ENCODE results near the gene NAT14. TPM values are rescaled to one million over a fixed set of nuclear protein-coding genes. Genes with fewer than 3 reads are reported as not detected.
A peak's percentile ranks its signal among the peaks of the same experiment; 100 is the strongest.

The NAT14 gene
- total RNA-seq, 1 donor from 2014 or later = 58.2 TPM

GRCh38 chr19:55483706-55484592 is 1.0 kb upstream of the NAT14 start:
- H3K27ac Mint-ChIP-seq (ENCODE audit: unreplicated experiment) = peak overlapping the region; percentile 27
- DNase-seq (ENCODE audit: extremely low spot score, unreplicated experiment) = no peak

GRCh38 chr19:55485439-55486011 is 537 bp downstream of the NAT14 start:
- DNase-seq (ENCODE audit: extremely low spot score, unreplicated experiment) = no peak
- Mint-ChIP-seq H3K9me3 (ENCODE audit: unreplicated experiment) (no peaks in the 10 kb centered on the region), H3K4me3 (ENCODE audit: unreplicated experiment) (peak overlapping the region; percentile 75), H3K36me3 (ENCODE audit: unreplicated experiment) (no peaks in the 10 kb centered on the region), H3K4me1 (ENCODE audit: unreplicated experiment) (peaks cover 31% of the 10 kb centered on the region), H3K27me3 (ENCODE audit: unreplicated experiment) (no peaks in the 10 kb centered on the region), H3K27ac (ENCODE audit: unreplicated experiment) (peak overlapping the region; percentile 82)
- TF ChIP-seq CTCF (IDR thresholded peaks at IDR 0.05) = no peak

More at GRCh38 chr19:55483706-55484592, 1.0 kb upstream of the NAT14 start:
- Mint-ChIP-seq H3K9me3 (ENCODE audit: unreplicated experiment) (no peaks in the 10 kb centered on the region), H3K36me3 (ENCODE audit: unreplicated experiment) (no peaks in the 10 kb centered on the region), H3K4me3 (ENCODE audit: unreplicated experiment) (peak overlapping the region; percentile 75), H3K4me1 (ENCODE audit: unreplicated experiment) (peaks cover 38% of the 10 kb centered on the region), H3K27me3 (ENCODE audit: unreplicated experiment) (no peaks in the 10 kb centered on the region)
- no peak for TF ChIP-seq CTCF (IDR thresholded peaks at IDR 0.05)

GRCh38 chr19:55486043-55486970 is 1.3 kb downstream of the NAT14 start:
- DNase-seq (ENCODE audit: extremely low spot score, unreplicated experiment) = no peak
- H3K27ac Mint-ChIP-seq (ENCODE audit: unreplicated experiment) = peak overlapping the region; percentile 99

DNA sequence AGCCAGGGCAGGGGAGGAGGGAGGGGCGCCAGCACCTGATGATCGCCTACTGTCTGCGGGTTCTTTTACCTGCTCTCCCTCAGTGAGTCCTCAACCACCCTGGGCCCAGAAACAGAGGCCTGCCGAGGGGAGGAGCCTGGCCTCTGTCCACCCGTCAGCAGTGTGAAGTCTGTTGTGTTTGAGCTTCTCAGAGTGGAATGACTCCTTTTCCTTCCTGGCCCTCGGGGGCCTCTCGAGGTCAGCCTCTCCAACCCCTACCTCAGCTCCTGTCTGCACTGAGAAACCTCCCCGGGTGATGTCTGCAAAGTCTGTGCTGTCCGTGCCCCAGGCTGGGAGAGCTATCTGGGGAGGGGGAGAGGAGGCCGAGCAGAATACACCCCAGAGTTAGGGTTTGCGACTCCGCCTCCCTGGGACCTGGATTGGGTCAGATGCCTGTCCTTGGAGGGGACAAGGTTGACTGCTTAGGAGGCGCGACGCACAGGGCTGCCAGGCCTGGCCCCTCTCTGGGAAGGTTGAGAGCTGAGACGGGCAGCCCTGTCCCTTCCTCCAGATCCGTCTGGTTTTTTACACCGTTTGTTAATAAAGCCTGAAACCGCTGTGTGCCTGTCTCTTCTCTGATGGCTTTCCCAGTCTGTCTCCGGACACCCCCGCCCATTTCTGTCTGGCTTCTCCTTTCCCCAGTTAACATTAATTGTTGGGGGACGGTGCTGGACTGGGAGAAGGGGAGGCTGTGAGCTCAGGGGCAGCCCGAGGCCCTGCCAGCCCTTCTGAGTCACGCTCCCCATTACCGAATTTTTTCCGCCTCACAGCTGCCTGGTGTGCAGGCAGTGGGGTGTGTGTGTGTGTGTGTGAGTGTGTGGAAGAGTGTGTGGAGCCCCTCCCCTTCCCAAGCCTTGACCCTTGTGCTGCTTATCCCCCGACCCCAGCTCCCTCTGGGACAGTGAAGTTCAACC is 2.3 kb downstream of the NAT14 start:
- Mint-ChIP-seq H3K4me3 (ENCODE audit: unreplicated experiment) (peak overlapping the region; percentile 68), H3K9me3 (ENCODE audit: unreplicated experiment) (no peaks in the 10 kb centered on the region), H3K27me3 (ENCODE audit: unreplicated experiment) (no peaks in the 10 kb centered on the region), H3K4me1 (ENCODE audit: unreplicated experiment) (peaks cover 34% of the 10 kb centered on the region), H3K36me3 (ENCODE audit: unreplicated experiment) (no peaks in the 10 kb centered on the region), H3K27ac (ENCODE audit: unreplicated experiment) (peak overlapping the region; percentile 99)
- no peak for TF ChIP-seq CTCF (IDR thresholded peaks at IDR 0.05)
- peak; percentile 91 for DNase-seq (ENCODE audit: extremely low spot score, unreplicated experiment)

More at GRCh38 chr19:55486043-55486970, 1.3 kb downstream of the NAT14 start:
- Mint-ChIP-seq H3K36me3 (ENCODE audit: unreplicated experiment) (no peaks in the 10 kb centered on the region), H3K27me3 (ENCODE audit: unreplicated experiment) (no peaks in the 10 kb centered on the region), H3K4me1 (ENCODE audit: unreplicated experiment) (peaks cover 30% of the 10 kb centered on the region), H3K9me3 (ENCODE audit: unreplicated experiment) (no peaks in the 10 kb centered on the region), H3K4me3 (ENCODE audit: unreplicated experiment) (peak overlapping the region; percentile 68)
- TF ChIP-seq CTCF (IDR thresholded peaks at IDR 0.05) = peak; percentile 3
